Fibroblast of mammary gland (primary cell): ENCODE results near the gene PRLR.

Experiments used
- DNase-seq: peaks from one replicate; pipeline ENCODE4 v3.0.0-alpha.2; 2010; ENCODE audit warnings: low read depth
- H3K4me3 ChIP-seq: 2 replicates; pipeline ENCODE4 v1.5.1; 2011; ENCODE audit warnings: low read depth, mild to moderate bottlenecking, low read length, moderate library complexity; ENCODE audit not compliant: control insufficient read depth
- CTCF ChIP-seq: conservative IDR thresholded peaks from 2 replicates; pipeline ENCODE4 v1.5.1; 2011; ENCODE audit warnings: low read depth, low read length, inconsistent platforms; ENCODE audit not compliant: control insufficient read depth, insufficient read depth

Gene PRLR

GRCh38 chr5:35220967-35221366 lies 9.3 kb downstream of the PRLR start:
- no peak for TF ChIP-seq CTCF
- H3K4me3 ChIP-seq, result no peak overlapping the region
- no peak for DNase-seq

GRCh38 chr5:35218981-35219380 lies 11.3 kb downstream of the PRLR start:
- DNase-seq, result no peak
- no peak for TF ChIP-seq CTCF
- H3K4me3 ChIP-seq, result no peak overlapping the region

- no peak overlapping the region for H3K4me3 ChIP-seq
- TF ChIP-seq CTCF, result no peak
- DNase-seq, result no peak
Observed at GRCh38 chr5:35214051-35214450, 16.2 kb downstream of the PRLR start.

- TF ChIP-seq CTCF, result peak; percentile 12
- peak; percentile 40 for DNase-seq
Observed at GRCh38 chr5:35213608-35214007, 16.7 kb downstream of the PRLR start.

GRCh38 chr5:35212122-35212982 lies 17.9 kb downstream of the PRLR start:
- no peak for DNase-seq
- no peak for TF ChIP-seq CTCF

More at GRCh38 chr5:35213608-35214007, 16.7 kb downstream of the PRLR start:
- H3K4me3 ChIP-seq, result no peak overlapping the region

GRCh38 chr5:35209862-35210261 lies 20.4 kb downstream of the PRLR start:
- no peak for DNase-seq
- no peak for TF ChIP-seq CTCF
- no peak overlapping the region for H3K4me3 ChIP-seq

More at GRCh38 chr5:35212122-35212982, 17.9 kb downstream of the PRLR start:
- H3K4me3 ChIP-seq, result no peak overlapping the region
